ENCODE measurements around the gene PVALB.

PVALB gene

GRCh38 chr22:36763576-36763975 lies 53.3 kb downstream of the PVALB start:
- ChIA-PET CTCF (interaction anchor here (1.1 to 9.5 kb wide), 3 partner anchors 12 to 214 kb away, joined by 3 to 164 read pairs (median 5); partner anchors contain the start of gene IFT27), POLR2A (no interaction called here)
- DNase-seq (ENCODE audit: extremely low spot score), result no peak
- TF ChIP-seq, protein P1, sequence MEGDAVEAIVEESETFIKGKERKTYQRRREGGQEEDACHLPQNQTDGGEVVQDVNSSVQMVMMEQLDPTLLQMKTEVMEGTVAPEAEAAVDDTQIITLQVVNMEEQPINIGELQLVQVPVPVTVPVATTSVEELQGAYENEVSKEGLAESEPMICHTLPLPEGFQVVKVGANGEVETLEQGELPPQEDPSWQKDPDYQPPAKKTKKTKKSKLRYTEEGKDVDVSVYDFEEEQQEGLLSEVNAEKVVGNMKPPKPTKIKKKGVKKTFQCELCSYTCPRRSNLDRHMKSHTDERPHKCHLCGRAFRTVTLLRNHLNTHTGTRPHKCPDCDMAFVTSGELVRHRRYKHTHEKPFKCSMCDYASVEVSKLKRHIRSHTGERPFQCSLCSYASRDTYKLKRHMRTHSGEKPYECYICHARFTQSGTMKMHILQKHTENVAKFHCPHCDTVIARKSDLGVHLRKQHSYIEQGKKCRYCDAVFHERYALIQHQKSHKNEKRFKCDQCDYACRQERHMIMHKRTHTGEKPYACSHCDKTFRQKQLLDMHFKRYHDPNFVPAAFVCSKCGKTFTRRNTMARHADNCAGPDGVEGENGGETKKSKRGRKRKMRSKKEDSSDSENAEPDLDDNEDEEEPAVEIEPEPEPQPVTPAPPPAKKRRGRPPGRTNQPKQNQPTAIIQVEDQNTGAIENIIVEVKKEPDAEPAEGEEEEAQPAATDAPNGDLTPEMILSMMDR (IDR thresholded peaks at IDR 0.05; ENCODE audit: control extremely low read depth, extremely low read depth, low read depth, missing control alignments), result no peak

DNA sequence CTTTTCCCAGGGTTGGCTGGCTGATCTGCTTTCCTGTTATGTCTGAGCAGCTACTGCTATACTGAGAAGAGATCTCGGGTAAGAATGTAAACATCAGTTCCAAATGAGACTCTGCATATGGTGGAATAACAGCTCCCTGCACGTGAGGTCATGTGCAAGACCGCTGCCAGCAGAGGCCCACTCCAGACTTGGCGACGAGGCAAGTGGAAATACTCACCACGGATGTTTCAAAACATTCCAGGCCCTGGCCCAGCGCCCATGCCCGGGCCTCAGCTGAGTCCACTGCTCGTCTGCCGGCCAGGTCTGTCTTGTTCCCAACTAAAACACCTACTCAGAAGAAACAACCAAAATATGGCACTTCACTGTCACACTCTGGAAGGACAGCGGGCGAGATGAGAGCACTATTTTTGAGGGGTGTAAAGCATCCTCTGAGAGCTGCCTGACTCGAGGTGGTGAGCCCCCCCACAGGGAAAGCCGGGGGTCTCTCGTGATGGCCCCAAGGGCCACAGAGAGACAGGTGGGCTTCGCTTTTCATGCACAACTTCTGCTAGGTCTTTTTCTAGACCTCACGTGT lies 54.1 kb downstream of the PVALB start:
- POLR2A ChIA-PET, result no interaction called here
- TF ChIP-seq, protein P1 (IDR thresholded peaks at IDR 0.05; ENCODE audit: control extremely low read depth, extremely low read depth, low read depth, missing control alignments), result no peak
- no peak for DNase-seq (ENCODE audit: extremely low spot score)
- CTCF ChIA-PET, result interaction anchor here (1.8 to 9.5 kb wide), 2 partner anchors 13 to 214 kb away, joined by 5 to 164 read pairs; partner anchors contain the start of gene IFT27

GRCh38 chr22:36761553-36762240 lies 55.1 kb downstream of the PVALB start:
- ChIA-PET POLR2A (no interaction called here), CTCF (interaction anchor here (1.1 to 9.5 kb wide), 3 partner anchors 14 to 215 kb away, joined by 3 to 164 read pairs (median 5); partner anchors contain the start of gene IFT27)
- TF ChIP-seq, protein P1 (IDR thresholded peaks at IDR 0.05; ENCODE audit: control extremely low read depth, extremely low read depth, low read depth, missing control alignments), result no peak
- no peak for DNase-seq (ENCODE audit: extremely low spot score)

DNA sequence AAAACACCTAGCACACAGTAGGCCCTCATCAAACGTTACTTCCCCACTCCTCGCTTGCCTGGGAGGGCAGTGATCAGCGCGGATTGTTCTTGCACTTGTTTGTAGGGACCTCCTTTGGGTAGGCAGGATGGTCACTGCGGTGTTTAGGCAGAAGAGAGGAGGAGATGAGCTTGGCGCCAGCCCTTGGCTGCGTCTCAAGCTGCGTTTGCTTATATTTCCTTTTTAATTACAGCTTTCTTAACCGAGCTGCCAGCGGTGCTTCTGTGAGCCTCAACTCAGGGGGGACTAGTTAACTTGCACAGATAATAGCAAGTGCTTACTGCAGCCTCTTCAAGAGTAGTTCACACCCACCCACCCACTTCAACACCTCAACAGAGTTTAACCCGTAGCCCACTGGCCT lies 56.0 kb downstream of the PVALB start:
- ChIA-PET CTCF (interaction anchor here (1.1 to 9.5 kb wide), 4 partner anchors 15 to 131 kb away, joined by 3 to 164 read pairs (median 3); partner anchors contain the start of gene IFT27), POLR2A (no interaction called here)
- DNase-seq (ENCODE audit: extremely low spot score), result no peak
- TF ChIP-seq, protein P1 (IDR thresholded peaks at IDR 0.05; ENCODE audit: control extremely low read depth, extremely low read depth, low read depth, missing control alignments), result no peak

DNA sequence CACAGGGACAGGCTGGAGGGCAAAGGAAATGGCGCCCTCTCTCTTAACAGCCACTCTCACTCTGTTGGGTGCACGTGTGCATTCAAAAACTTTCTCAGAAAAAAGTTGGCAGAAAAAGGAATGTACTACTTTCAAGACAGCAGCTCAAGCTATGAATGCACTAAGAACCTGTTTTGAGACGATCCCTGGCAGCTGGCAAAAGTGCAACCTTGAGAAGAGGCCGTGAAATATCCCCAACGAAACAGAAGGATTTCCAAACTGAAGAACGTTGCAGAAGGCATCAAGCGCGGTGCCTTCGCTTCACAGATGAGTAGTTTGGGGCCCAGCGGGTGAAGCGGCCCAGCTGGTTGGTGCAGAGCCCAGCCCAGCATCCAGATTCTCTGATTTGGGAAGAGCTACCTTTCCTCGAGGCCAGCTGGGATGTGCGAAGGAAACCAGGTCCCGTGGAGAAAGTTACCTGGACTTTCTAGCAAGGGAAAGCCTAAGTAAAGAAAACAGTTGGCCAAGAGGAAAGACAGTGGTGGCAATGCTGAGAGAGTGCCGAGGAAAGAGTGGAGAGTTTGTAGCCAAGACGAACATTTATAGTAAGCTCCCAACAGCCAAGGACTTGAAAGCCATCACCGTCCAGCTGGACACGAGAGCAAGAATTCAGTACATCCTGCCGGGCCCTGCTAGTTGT lies 57.2 kb downstream of the PVALB start:
- POLR2A ChIA-PET, result no interaction called here
- CTCF ChIA-PET, result interaction anchor here (1.1 to 9.5 kb wide), 5 partner anchors 16 to 132 kb away, joined by 3 to 164 read pairs (median 3); partner anchors contain the start of gene IFT27
- DNase-seq (ENCODE audit: extremely low spot score), result no peak
- TF ChIP-seq, protein P1 (IDR thresholded peaks at IDR 0.05; ENCODE audit: control extremely low read depth, extremely low read depth, low read depth, missing control alignments), result no peak

DNA sequence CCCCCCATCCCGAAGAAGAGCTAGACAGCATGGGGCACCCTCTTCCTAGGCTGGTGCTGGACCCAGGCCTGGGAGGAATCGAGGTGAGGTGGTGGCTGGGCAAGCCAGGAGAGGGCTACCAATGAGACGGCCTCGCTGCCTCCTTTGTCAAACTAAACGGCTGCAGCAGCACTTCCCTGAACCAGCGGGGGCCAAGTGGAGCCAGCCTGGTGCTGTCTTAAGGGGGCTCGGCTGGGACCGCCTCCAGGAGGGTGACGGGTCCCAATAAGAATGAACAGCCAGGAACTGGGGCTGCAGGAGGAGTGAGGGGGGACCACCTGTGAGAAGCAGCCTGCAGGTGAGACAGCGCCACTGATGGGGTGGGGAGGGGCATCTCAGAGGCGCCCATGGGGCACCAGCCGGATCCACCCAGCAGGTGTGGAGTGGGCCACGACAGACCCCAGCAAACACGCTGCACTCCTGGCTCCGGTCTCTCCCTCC lies 58.0 kb downstream of the PVALB start:
- DNase-seq (ENCODE audit: extremely low spot score), result no peak
- ChIA-PET CTCF (interaction anchor here (0.7 to 9.5 kb wide), 11 partner anchors 15 to 284 kb away, joined by 3 to 164 read pairs (median 16); partner anchors contain the start of gene IFT27), POLR2A (no interaction called here)
- TF ChIP-seq, protein P1 (IDR thresholded peaks at IDR 0.05; ENCODE audit: control extremely low read depth, extremely low read depth, low read depth, missing control alignments), result no peak

Measured in GM10248 (cell line).